ENCODE data around the gene WFDC1. TPM values are rescaled to one million over a fixed set of nuclear protein-coding genes. Genes with fewer than 3 reads are reported as not detected.
A peak's percentile ranks its signal among the peaks of the same experiment; 100 is the strongest.

WFDC1 gene
- total RNA-seq, 1 experiment from 2014 or later: not detected

DNA sequence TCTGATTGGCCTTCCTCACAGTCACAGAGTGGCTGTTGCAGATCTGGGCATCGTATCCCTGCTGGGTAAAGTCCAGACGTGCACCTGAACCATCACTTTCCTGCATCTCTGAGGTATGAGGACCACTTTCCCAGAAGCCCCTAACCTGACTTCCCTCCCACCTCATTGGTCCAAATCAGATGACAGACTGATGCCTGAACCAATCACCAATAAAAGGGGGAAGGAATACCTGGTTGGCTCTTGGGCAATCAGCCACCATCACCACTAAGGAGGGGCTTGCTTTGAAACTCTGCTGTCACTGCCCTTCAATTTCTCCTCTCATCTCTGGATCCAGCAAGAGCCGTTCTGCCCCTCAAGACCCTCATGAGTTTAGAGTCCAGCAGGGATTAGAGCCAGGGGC, 13.6 kb upstream of the WFDC1 start:
- Mint-ChIP-seq H3K4me3 (ENCODE audit: low read depth, unreplicated experiment) (no peak overlapping the region), H3K4me1 (ENCODE audit: low read depth, unreplicated experiment) (peaks cover 23% of the 10 kb centered on the region), H3K9me3 (ENCODE audit: low read depth, unreplicated experiment) (no peaks in the 10 kb centered on the region), H3K27ac (ENCODE audit: unreplicated experiment) (no peak overlapping the region), H3K27me3 (ENCODE audit: unreplicated experiment) (peaks cover 34% of the 10 kb centered on the region), H3K36me3 (ENCODE audit: insufficient read depth, unreplicated experiment) (peaks cover 10% of the 10 kb centered on the region)
- no TSS peak for BruUV-seq (replicated peaks)
- no peak for TF ChIP-seq CTCF (IDR thresholded peaks at IDR 0.05; ENCODE audit: unreplicated experiment)
- intact Hi-C loops (cut with micrococcal nuclease; ENCODE audit: unreplicated experiment): no loop called here
- peak; percentile 22 for DNase-seq
- CTCF ChIA-PET: interaction anchor here (0.7 to 1.1 kb wide), 2 partner anchors 27 to 31 kb away, joined by 3 read pairs; no protein-coding TSS in a partner anchor

GRCh38 chr16:84282533-84282932, 12.1 kb upstream of the WFDC1 start:
- intact Hi-C loops (cut with micrococcal nuclease; ENCODE audit: unreplicated experiment): no loop called here
- BruUV-seq (replicated peaks): no TSS peak
- H3K4me3 Mint-ChIP-seq (ENCODE audit: low read depth, unreplicated experiment): no peak overlapping the region
- peaks cover 10% of the 10 kb centered on the region for H3K36me3 Mint-ChIP-seq (ENCODE audit: insufficient read depth, unreplicated experiment)
- no peak for TF ChIP-seq CTCF (IDR thresholded peaks at IDR 0.05; ENCODE audit: unreplicated experiment)
- peaks cover 24% of the 10 kb centered on the region for H3K4me1 Mint-ChIP-seq (ENCODE audit: low read depth, unreplicated experiment)
- CTCF ChIA-PET: interaction anchor here (1.3 kb wide), 1 partner anchor 26 kb away, joined by 4 read pairs; no protein-coding TSS in a partner anchor
- H3K9me3 Mint-ChIP-seq (ENCODE audit: low read depth, unreplicated experiment): no peaks in the 10 kb centered on the region
- H3K27ac Mint-ChIP-seq (ENCODE audit: unreplicated experiment): no peak overlapping the region
- DNase-seq: no peak
- H3K27me3 Mint-ChIP-seq (ENCODE audit: unreplicated experiment): peaks cover 31% of the 10 kb centered on the region

- Mint-ChIP-seq H3K27me3 (ENCODE audit: unreplicated experiment) (peaks cover 36% of the 10 kb centered on the region), H3K36me3 (ENCODE audit: insufficient read depth, unreplicated experiment) (peaks cover 10% of the 10 kb centered on the region), H3K27ac (ENCODE audit: unreplicated experiment) (no peak overlapping the region), H3K9me3 (ENCODE audit: low read depth, unreplicated experiment) (no peaks in the 10 kb centered on the region), H3K4me1 (ENCODE audit: low read depth, unreplicated experiment) (peaks cover 24% of the 10 kb centered on the region), H3K4me3 (ENCODE audit: low read depth, unreplicated experiment) (peak overlapping the region; percentile 2)
- BruUV-seq (replicated peaks): no TSS peak
- CTCF ChIA-PET: interaction anchor here (1.3 kb wide), 1 partner anchor 25 kb away, joined by 4 read pairs; no protein-coding TSS in a partner anchor
- DNase-seq: peak; percentile 40
- no peak for TF ChIP-seq CTCF (IDR thresholded peaks at IDR 0.05; ENCODE audit: unreplicated experiment)
- intact Hi-C loops (cut with micrococcal nuclease; ENCODE audit: unreplicated experiment): no loop called here
These were observed 11.1 kb upstream of the WFDC1 start for GRCh38 chr16:84283314-84284153.

GRCh38 chr16:84284154-84284722, 10.4 kb upstream of the WFDC1 start:
- peak; percentile 25 for DNase-seq
- Mint-ChIP-seq H3K27ac (ENCODE audit: unreplicated experiment) (no peak overlapping the region), H3K36me3 (ENCODE audit: insufficient read depth, unreplicated experiment) (peaks cover 10% of the 10 kb centered on the region), H3K4me3 (ENCODE audit: low read depth, unreplicated experiment) (no peak overlapping the region), H3K27me3 (ENCODE audit: unreplicated experiment) (peaks cover 35% of the 10 kb centered on the region), H3K9me3 (ENCODE audit: low read depth, unreplicated experiment) (no peaks in the 10 kb centered on the region), H3K4me1 (ENCODE audit: low read depth, unreplicated experiment) (peaks cover 24% of the 10 kb centered on the region)
- TF ChIP-seq CTCF (IDR thresholded peaks at IDR 0.05; ENCODE audit: unreplicated experiment): no peak
- CTCF ChIA-PET: no interaction called here
- BruUV-seq (replicated peaks): no TSS peak
- intact Hi-C loops (cut with micrococcal nuclease; ENCODE audit: unreplicated experiment): no loop called here

All from Calu3 (cell line).